HEK293 (cell line): ENCODE data around the gene SLC25A47.

ENCODE experiments used
- CTCF ChIA-PET: fragments of 350-600 bp; formaldehyde crosslinking; extraction: SDS; loops from one replicate; lab custom pipeline; 2021; ENCODE audit warnings: antibody characterized with exemption; lab: Yijun Ruan, JAX
- POLR2A ChIA-PET: fragments of 300-600 bp; formaldehyde crosslinking; extraction: SDS; loops from one replicate; lab custom pipeline; 2020; ENCODE audit warnings: antibody characterized with exemption, inconsistent platforms; lab: Yijun Ruan, JAX
- H3K27ac ChIP-seq: fragments of 200-500 bp; sonication (Bioruptor generic); 2 replicates; pipeline ENCODE4 v1.5.1; 2014; ENCODE audit warnings: low read depth, low read length, control low read depth, inconsistent platforms; ENCODE audit errors: extremely low read depth
- H3K36me3 ChIP-seq, 2 experiments: fragments of 200-500 bp in 1 of 2; sonication (Bioruptor generic) in 1 of 2; 1 replicate in 1 of 2; 2 replicates in 1 of 2; pipeline ENCODE4 v1.5.1; 2014 to 2017; ENCODE audit warnings: inconsistent platforms in 2 of 2, low read length in 2 of 2; ENCODE audit not compliant: control insufficient read depth in 2 of 2, insufficient read depth in 1 of 2
- H3K4me1 ChIP-seq: fragments of 200-500 bp; sonication (Bioruptor generic); 2 replicates; pipeline ENCODE4 v1.5.1; 2014; ENCODE audit warnings: mild to moderate bottlenecking, low read length, inconsistent platforms; ENCODE audit not compliant: control insufficient read depth, insufficient read depth
- H3K4me3 ChIP-seq: 2 replicates; pipeline ENCODE4 v1.5.1; 2011; ENCODE audit warnings: low read depth, mild to moderate bottlenecking, control low read depth, low read length, moderate library complexity
- H3K9me3 ChIP-seq: fragments of 200-500 bp; sonication (Bioruptor generic); 2 replicates; pipeline ENCODE4 v1.5.1; 2014; ENCODE audit warnings: low read depth, low read length, inconsistent platforms; ENCODE audit not compliant: control insufficient read depth, insufficient read depth
- GLIS2 ChIP-seq: fragments of 450-650 bp; formaldehyde crosslinking; IDR thresholded peaks from 2 replicates; pipeline ENCODE4 v1.5.1; 2016; ENCODE audit warnings: missing biosample characterization, missing genetic modification characterization
- IKZF3 ChIP-seq: fragments of 450-650 bp; IDR thresholded peaks from 2 replicates; pipeline ENCODE4 v1.5.0; 2018; ENCODE audit warnings: missing biosample characterization, mild to moderate bottlenecking, missing genetic modification characterization, moderate library complexity
- SP2 ChIP-seq: fragments of 450-650 bp; formaldehyde crosslinking; IDR thresholded peaks from 2 replicates; pipeline ENCODE4 v1.5.1; 2016; ENCODE audit warnings: missing biosample characterization, missing genetic modification characterization
- ZBTB11 ChIP-seq: fragments of 450-650 bp; formaldehyde crosslinking; conservative IDR thresholded peaks from 2 replicates; pipeline ENCODE4 v1.5.1; 2016; ENCODE audit warnings: low read depth, missing biosample characterization, missing genetic modification characterization
- ZBTB26 ChIP-seq: fragments of 450-650 bp; formaldehyde crosslinking; optimal IDR thresholded peaks from 2 replicates; pipeline ENCODE3; 2016; ENCODE audit warnings: missing biosample characterization, mild to moderate bottlenecking, missing genetic modification characterization
- ZBTB8A ChIP-seq: fragments of 450-650 bp; formaldehyde crosslinking; IDR thresholded peaks from 2 replicates; pipeline ENCODE4 v1.5.1; 2016; ENCODE audit warnings: missing biosample characterization, missing genetic modification characterization
- ZFP69B ChIP-seq: fragments of 450-650 bp; formaldehyde crosslinking; IDR thresholded peaks from 2 replicates; pipeline ENCODE4 v1.5.1; 2016; ENCODE audit warnings: missing biosample characterization, missing genetic modification characterization
- ZNF146 ChIP-seq: fragments of 450-650 bp; formaldehyde crosslinking; IDR thresholded peaks from 2 replicates; pipeline ENCODE4 v1.5.1; 2016; ENCODE audit warnings: missing biosample characterization, missing genetic modification characterization
- ZNF16 ChIP-seq: fragments of 450-650 bp; formaldehyde crosslinking; IDR thresholded peaks from 2 replicates; pipeline ENCODE4 v1.5.1; 2016; ENCODE audit warnings: low read depth, missing biosample characterization, missing genetic modification characterization
- ZNF335 ChIP-seq: fragments of 450-650 bp; formaldehyde crosslinking; conservative IDR thresholded peaks from 2 replicates; pipeline ENCODE4 v1.5.1; 2016; ENCODE audit warnings: missing biosample characterization, missing genetic modification characterization
- ZNF398 ChIP-seq: fragments of 450-650 bp; formaldehyde crosslinking; IDR thresholded peaks from 2 replicates; pipeline ENCODE4 v1.5.1; 2017; ENCODE audit warnings: missing biosample characterization, missing genetic modification characterization
- ZNF521 ChIP-seq: fragments of 450-650 bp; formaldehyde crosslinking; IDR thresholded peaks from 2 replicates; pipeline ENCODE4 v1.5.1; 2017; ENCODE audit warnings: missing biosample characterization, mild to moderate bottlenecking, missing genetic modification characterization
- ZNF600 ChIP-seq: fragments of 450-650 bp; formaldehyde crosslinking; IDR thresholded peaks from 2 replicates; pipeline ENCODE4 v1.5.1; 2016; ENCODE audit warnings: missing biosample characterization, missing genetic modification characterization
- ZNF658 ChIP-seq: fragments of 450-650 bp; formaldehyde crosslinking; IDR thresholded peaks from 2 replicates; pipeline ENCODE4; 2016; ENCODE audit warnings: missing biosample characterization, missing genetic modification characterization
- ZNF76 ChIP-seq: fragments of 450-650 bp; formaldehyde crosslinking; IDR thresholded peaks from 2 replicates; pipeline ENCODE4; 2016; ENCODE audit warnings: low read depth, missing biosample characterization, missing genetic modification characterization, borderline replicate concordance
- ZNF792 ChIP-seq: fragments of 450-650 bp; formaldehyde crosslinking; IDR thresholded peaks from 2 replicates; pipeline ENCODE4 v1.5.1; 2016; ENCODE audit warnings: missing biosample characterization, missing genetic modification characterization

The SLC25A47 gene

GRCh38 chr14:100306101-100306997 lies 16.8 kb upstream of the SLC25A47 start, which contains the start of gene SLC25A29 (continued):
- TF ChIP-seq ZNF398 = no peak; the same call in 1 of the 2 replicates

GRCh38 chr14:100306998-100307765 lies 16.0 kb upstream of the SLC25A47 start:
- peak overlapping the region; percentile 60; the same call in 1 of the 2 replicates for H3K27ac ChIP-seq
- ChIA-PET CTCF (no interaction called here), POLR2A (no interaction called here)
- H3K9me3 ChIP-seq = no peaks in the 10 kb centered on the region
- no peaks in the 10 kb centered on the region for H3K36me3 ChIP-seq
- peaks cover 2% of the 10 kb centered on the region; the same call in 1 of the 2 replicates for H3K4me1 ChIP-seq
- peak overlapping the region; percentile 71 for H3K4me3 ChIP-seq
- TF ChIP-seq ZFP69B (tag by site-specific recombination) (0 out of 2 replicates have a peak, but pooled peaks have one; percentile 6), ZBTB8A (tag by site-specific recombination) (peak; percentile 59; the same call in 1 of the 2 replicates), ZNF16 (tag by site-specific recombination) (peak; percentile 78; the same call in 1 of the 2 replicates), ZNF76 (peak; percentile 9; the same call in 1 of the 2 replicates), SP2 (tag by site-specific recombination) (no peak), ZBTB26 (tag by site-specific recombination) (peak; percentile 36), ZNF335 (tag by site-specific recombination) (0 out of 2 replicates have a peak, but pooled peaks have one; percentile 4), IKZF3 (tag by site-specific recombination) (0 out of 2 replicates have a peak, but pooled peaks have one; percentile 10), ZBTB11 (tag by site-specific recombination) (0 out of 2 replicates have a peak, but pooled peaks have one; percentile 3), ZNF792 (tag by site-specific recombination) (no peak)

- ChIA-PET CTCF (interaction anchor here (0.6 to 1.1 kb wide), 2 partner anchors 70 to 102 kb away, joined by 4 to 8 read pairs; no protein-coding TSS in a partner anchor), POLR2A (interaction anchor here (0.9 kb wide), 1 partner anchor 67 kb away, joined by 3 read pairs; a partner anchor contains a TSS)
- H3K27ac ChIP-seq = no peak overlapping the region
- H3K4me1 ChIP-seq = peaks cover 2% of the 10 kb centered on the region; the same call in 1 of the 2 replicates
- TF ChIP-seq ZNF658 (tag by site-specific recombination) (no peak), GLIS2 (tag by site-specific recombination) (peak; percentile 22; the same call in 1 of the 2 replicates), ZNF521 (tag by site-specific recombination) (no peak), ZNF600 (0 out of 2 replicates have a peak, but pooled peaks have one; percentile 10), ZNF146 (tag by site-specific recombination) (no peak)
- H3K4me3 ChIP-seq = no peak overlapping the region
- no peaks in the 10 kb centered on the region for H3K9me3 ChIP-seq
- no peaks in the 10 kb centered on the region for H3K36me3 ChIP-seq
These were observed 15.2 kb upstream of the SLC25A47 start for GRCh38 chr14:100307766-100308426.
